ENCODE measurements around the gene RBM20.
"Not testable (repeated sequence)": the region's sequence is repeated elsewhere in the genome, so short reads cannot be mapped to it uniquely, and the experiment has no call there.

RBM20 gene

DNA sequence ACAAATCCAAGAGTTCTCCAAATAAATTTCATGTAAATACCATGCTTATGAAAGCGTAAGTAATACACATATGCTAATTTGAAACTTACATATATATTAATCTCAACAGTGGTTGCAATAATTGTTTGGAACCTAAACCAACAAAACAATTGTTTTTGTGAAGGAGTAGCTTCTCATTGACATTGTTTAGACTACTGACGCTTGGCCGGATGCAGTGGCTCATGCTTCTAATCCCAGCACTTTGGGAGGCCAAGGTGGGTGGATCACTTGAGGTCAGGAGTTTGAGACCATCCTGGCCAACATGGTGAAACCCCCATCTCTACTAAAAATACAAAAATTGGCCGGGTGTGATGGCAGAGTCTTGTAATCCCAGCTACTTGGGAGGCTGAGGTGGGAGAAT lies 61.5 kb downstream of the RBM20 start:
- not testable (repeated sequence) for DNase-seq (ENCODE audit: low spot score)

DNA sequence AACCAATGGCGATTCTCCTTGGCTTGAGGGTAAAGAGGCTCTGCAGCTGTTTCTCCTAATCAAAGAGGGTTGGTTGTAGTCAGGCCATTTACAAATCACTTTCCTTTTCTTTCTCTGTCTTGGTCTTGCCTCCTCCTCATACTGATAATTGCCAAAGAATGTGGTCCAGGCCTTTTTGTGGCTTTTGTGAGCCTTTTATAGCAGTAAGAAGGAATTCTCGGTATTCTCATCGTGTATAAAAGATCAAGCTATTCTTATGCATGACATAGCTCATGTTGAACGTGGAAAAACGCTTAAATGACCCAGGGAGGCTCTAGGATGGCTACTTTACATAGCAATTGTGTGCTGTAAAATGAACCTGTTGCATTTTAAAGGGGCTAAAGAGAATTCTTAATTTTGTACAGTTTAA lies 62.6 kb downstream of the RBM20 start:
- no peak for DNase-seq (ENCODE audit: low spot score)

DNA sequence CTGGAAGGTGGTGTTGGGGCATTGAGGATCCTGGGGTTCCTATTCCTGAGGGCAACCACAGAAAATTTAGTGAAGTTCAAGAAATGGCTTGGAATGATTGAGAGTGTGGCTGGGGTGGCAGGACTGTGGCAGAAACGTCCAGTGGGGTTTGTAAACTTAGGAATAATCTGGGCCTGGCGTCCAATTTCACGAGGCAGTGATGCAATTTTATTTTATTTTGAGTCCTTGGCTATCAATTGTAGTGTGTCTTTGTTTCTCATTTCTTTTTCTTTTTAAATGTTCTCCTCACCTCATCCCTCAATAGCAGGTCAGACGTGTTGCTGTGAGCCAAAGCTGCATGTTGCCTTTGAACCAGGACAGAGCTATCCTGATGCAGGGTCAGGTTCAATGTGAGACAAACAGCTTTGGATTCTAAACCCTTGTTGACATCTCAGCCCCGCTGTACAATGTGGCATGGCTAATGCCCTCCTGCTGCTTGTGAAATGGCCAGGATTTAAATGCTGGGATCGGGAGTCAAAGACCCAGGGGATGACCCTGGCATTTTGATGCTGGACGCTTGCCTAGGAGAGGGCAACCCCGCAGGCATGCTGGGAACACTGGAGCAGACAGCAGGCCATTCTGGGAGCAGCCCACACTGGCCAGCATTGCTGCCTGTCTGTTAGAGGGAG lies 64.8 kb downstream of the RBM20 start:
- no peak for DNase-seq (ENCODE audit: low spot score)

DNA sequence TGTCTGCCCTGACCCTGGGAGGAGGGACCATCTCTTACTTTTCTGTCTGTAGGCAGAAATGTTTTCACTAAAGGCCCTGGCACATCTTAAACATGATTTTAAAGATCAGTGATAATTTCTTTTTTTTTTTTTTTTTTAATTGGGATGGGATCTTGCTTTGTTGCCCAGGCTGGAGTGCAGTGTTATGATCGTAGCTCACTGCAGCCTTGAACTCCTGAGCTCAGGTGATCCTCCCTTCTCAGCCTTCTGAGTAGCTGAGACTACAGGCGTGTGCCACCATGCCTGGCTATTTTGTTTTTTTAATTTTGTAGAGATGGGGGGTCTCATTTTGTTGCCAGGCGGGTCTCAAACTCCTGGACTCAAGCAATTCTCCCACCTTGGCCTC lies 65.3 kb downstream of the RBM20 start:
- DNase-seq (ENCODE audit: low spot score): no peak

GRCh38 chr10:110709964-110710587 lies 65.9 kb downstream of the RBM20 start:
- no peak for DNase-seq (ENCODE audit: low spot score)

DNA sequence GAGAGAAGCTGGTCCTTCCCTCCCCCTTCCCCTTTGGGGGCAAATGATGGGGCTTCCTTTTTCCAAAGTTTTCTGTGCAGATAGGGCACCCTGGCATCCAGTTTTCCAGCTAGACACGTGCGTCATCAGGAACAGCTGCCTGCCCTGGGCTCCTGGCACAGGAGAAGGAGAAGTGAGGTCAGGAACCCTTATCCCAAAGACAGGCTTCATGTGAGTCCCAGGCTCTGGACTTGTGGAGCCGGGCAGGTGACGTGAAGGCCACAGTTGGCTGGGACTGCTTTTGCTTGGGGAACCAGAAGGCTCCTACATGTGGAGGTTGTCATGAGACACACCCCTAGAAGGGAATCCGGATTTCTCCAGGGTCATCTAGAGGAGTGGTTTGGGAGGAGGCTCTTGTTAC lies 66.5 kb downstream of the RBM20 start:
- no peak for DNase-seq (ENCODE audit: low spot score)

GRCh38 chr10:110711382-110711781 lies 67.2 kb downstream of the RBM20 start:
- DNase-seq (ENCODE audit: low spot score): no peak

DNA sequence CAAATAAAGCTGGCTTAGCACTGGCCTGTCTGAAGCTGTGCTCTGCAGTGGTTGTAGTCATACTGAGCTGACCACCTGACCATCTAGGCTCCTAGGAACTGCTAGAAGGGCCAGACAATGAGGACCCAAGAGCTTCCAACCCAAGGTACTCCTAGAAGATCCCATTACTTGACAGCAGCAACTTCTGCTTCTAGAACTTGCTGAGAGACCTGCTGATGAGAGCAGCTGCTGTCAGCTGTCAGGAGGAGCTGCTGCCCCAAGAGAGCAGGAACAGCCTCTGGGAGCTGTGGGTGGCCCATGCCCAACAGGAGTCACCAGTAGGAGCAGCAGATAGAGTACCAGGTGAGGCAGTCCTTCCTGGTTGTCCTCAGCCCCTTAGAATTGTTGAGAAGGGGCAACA lies 70.2 kb downstream of the RBM20 start:
- no peak for DNase-seq (ENCODE audit: low spot score)

DNA sequence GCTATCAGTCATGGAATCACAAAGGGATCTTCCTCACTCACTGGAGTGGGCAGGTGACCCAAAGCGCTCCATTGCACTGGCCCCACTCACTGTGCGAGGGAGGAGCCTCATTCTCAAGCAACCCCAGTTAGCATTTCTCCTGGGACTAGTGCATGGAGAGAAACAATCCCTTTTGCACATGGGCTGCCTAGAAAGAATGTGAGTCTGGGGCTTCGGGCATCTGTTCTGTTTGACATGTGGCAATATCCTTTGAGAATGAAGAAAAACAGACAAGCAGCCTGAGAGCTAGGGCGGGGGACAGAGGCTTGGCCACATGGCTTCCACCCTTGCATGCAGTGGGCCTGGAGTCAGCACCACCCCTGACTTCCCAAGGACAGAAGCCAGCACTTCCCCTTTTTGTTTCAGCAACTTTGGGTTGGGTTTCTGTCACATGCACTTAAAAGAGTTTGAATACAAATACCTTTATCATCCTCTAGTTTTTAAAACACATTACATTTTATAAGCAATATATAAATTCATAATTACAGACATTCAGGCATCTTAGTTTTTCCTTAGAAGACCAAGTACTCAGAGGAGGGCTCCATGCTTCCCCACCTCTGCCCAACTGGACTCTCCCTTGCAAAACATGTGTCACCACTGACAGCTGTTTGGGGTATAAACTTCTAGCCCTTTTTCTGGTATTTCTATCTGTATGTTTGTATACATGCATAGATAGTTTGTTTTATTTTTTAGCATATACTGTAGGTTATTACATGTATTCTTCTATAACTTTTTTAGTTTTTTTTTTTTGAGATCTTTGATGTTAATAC lies 73.8 kb downstream of the RBM20 start:
- no peak for DNase-seq (ENCODE audit: low spot score)

GRCh38 chr10:110721406-110722038 lies 77.4 kb downstream of the RBM20 start:
- no peak for DNase-seq (ENCODE audit: low spot score)

DNA sequence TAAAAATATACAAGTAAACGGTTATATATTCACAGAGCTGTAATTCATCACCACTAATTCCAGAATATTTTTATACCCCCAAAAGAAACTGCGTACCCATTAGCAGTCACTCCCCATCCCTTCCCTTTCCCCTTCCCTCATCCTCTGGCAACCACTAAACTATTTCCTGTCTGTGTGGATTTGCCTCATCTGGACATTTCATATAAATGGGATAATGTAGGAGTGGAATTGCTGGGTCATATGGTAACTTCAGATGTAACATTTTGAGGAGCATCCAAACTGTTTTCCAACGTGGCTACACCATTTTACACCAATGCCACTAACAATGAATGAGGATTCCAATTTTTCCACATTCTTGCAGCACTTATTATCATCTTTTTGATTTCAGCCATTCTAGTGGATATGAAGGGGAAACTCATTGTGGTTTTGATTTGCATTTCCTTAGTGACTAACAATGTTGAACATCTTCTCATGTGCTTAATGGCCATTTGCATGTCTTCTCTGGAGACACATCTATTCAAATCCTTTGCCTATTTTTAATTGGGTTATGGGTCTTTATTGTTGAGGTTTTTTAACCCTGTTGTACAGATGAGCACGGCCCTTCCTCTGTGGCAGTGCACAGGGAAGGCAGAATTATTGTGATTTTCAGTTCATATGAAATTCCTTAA lies 79.2 kb downstream of the RBM20 start:
- DNase-seq (ENCODE audit: low spot score): no peak

- DNase-seq (ENCODE audit: low spot score): no peak
Observed at GRCh38 chr10:110724116-110724921, 80.2 kb downstream of the RBM20 start.

GRCh38 chr10:110724937-110725336 lies 80.8 kb downstream of the RBM20 start:
- DNase-seq (ENCODE audit: low spot score): no peak

- DNase-seq (ENCODE audit: low spot score): no peak
Observed at GRCh38 chr10:110725801-110726630, 81.9 kb downstream of the RBM20 start.

DNA sequence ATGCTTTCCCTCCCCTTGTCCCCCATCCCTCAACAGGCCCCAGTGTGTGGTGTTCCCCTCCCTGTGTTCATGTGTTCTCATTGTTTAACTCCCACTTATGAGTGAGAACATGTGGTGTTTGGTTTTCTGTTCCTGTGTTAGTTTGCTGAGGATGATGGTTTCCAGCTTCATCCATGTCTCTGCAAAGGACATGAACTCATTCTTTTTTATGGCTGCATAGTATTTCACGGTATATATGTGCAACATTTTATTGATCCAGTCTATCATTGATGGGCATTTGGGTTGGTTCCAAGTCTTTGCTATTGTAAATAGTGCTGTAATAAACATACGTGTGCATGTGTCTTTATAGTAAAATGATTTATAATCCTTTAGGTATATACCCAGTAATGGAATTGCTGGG lies 83.6 kb downstream of the RBM20 start:
- not testable (repeated sequence) for DNase-seq (ENCODE audit: low spot score)

DNA sequence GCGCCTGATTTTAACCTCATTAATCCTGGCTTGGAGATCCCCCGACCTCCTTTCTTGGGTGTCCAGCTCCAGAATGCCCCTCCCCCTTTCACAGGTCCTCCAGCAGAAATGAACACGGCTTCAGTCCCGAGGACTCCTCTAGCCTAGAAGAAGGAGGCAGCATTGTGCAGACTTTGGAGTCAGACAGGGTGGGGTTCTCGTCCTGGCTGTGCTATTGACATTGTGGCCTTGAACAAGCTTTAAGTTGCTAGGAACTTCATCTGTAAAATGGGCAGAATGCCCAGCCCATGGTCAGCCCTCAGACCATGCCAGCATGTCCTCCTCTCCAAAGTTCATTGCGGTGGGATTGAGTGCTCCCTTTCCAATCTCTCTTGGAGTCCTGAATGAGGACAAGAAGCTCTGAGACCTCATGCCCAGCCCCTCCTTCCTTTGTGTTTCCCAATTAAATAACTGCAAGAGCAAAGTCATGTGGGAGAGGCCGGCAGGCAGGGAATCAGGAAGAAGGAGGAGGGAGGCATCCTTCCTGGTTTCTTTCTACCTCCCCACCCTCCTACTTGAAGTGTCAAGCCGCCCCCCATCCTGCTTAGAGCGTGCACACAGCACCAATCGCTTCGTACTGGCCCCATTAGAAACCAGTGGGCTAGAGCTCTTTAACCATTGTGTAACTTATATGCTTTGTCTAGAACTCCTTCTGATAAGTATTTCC lies 86.4 kb downstream of the RBM20 start:
- no peak for DNase-seq (ENCODE audit: low spot score)

GRCh38 chr10:110733218-110733952 lies 89.2 kb downstream of the RBM20 start:
- peak; percentile 32 for DNase-seq (ENCODE audit: low spot score)

GRCh38 chr10:110735620-110736027 lies 91.5 kb downstream of the RBM20 start:
- DNase-seq (ENCODE audit: low spot score): no peak

All from cerebellar cortex (tissue), 1 donor.